Neural progenitor cell (in vitro differentiated cells): ENCODE results near the gene ANKFY1. TPM values are rescaled to one million over a fixed set of nuclear protein-coding genes. Genes with fewer than 3 reads are reported as not detected.

Experiments
- DNase-seq: peaks from one replicate; pipeline ENCODE4 v3.0.0-alpha.2; 2016; ENCODE audit warnings: low spot score
- H2AFZ ChIP-seq: fragments of 200-600 bp; sonication (generic); replicated peaks from 2 replicates; pipeline ENCODE4 v1.6.1; 2016; ENCODE audit warnings: antibody characterized with exemption
- H3F3A ChIP-seq: fragments of 200-600 bp; sonication (generic); 2 replicates; pipeline ENCODE4 v1.6.1; 2016; ENCODE audit warnings: antibody characterized with exemption, low read depth
- H3K27ac ChIP-seq: fragments of 200-600 bp; sonication (generic); 2 replicates; pipeline ENCODE4 v1.5.1; 2016; ENCODE audit warnings: mild to moderate bottlenecking
- H3K27me3 ChIP-seq: fragments of 200-600 bp; sonication (generic); 2 replicates; pipeline ENCODE4 v1.6.1; 2016; ENCODE audit warnings: mild to moderate bottlenecking, moderate library complexity
- H3K36me3 ChIP-seq: fragments of 200-600 bp; sonication (generic); 2 replicates; pipeline ENCODE4 v1.5.1; 2016
- H3K4me1 ChIP-seq: fragments of 200-600 bp; sonication (generic); 2 replicates; pipeline ENCODE4 v1.6.1; 2016; ENCODE audit warnings: mixed run types
- H3K4me2 ChIP-seq: fragments of 200-600 bp; sonication (generic); 2 replicates; pipeline ENCODE4 v1.6.1; 2016
- H3K4me3 ChIP-seq: fragments of 200-600 bp; sonication (generic); 2 replicates; pipeline ENCODE4 v1.5.1; 2016
- H3K79me2 ChIP-seq: fragments of 200-600 bp; sonication (generic); 2 replicates; pipeline ENCODE4 v1.6.1; 2016; ENCODE audit warnings: low read depth
- H3K9ac ChIP-seq: fragments of 200-600 bp; sonication (generic); 2 replicates; pipeline ENCODE4 v1.6.1; 2016
- H3K9me3 ChIP-seq: fragments of 200-600 bp; sonication (generic); 2 replicates; pipeline ENCODE4 v1.5.1; 2016; ENCODE audit warnings: low read depth
- H4K20me1 ChIP-seq: fragments of 200-600 bp; sonication (generic); 2 replicates; pipeline ENCODE4 v1.6.1; 2016; ENCODE audit warnings: low read depth
- H3K27ac Mint-ChIP-seq: 3 replicates; pipeline ENCODE4 v1.8.0; 2021; ENCODE audit warnings: mixed read lengths
- H3K27me3 Mint-ChIP-seq: 2 replicates; pipeline ENCODE4 v1.8.0; 2022; ENCODE audit warnings: low read depth, mild to moderate bottlenecking, inconsistent platforms, moderate library complexity, mixed read lengths; ENCODE audit not compliant: insufficient read depth
- H3K36me3 Mint-ChIP-seq: 3 replicates; pipeline ENCODE4 v1.8.0; 2021; ENCODE audit warnings: mixed read lengths
- H3K4me1 Mint-ChIP-seq: 3 replicates; pipeline ENCODE4 v1.8.0; 2021; ENCODE audit warnings: mixed read lengths
- H3K4me3 Mint-ChIP-seq: 3 replicates; pipeline ENCODE4 v1.8.0; 2021; ENCODE audit warnings: mild to moderate bottlenecking, moderate library complexity, mixed read lengths
- H3K9me3 Mint-ChIP-seq: 3 replicates; pipeline ENCODE4 v1.8.0; 2020; ENCODE audit warnings: mixed read lengths
- EZH2 ChIP-seq: fragments of 200-600 bp; sonication (generic); IDR thresholded peaks from 2 replicates; pipeline ENCODE4 v1.6.1; 2017; ENCODE audit warnings: antibody characterized with exemption, mild to moderate bottlenecking, moderate library complexity
- EZH2phosphoT487 ChIP-seq: fragments of 200-600 bp; sonication (generic); IDR thresholded peaks from 2 replicates; pipeline ENCODE4 v1.6.1; 2017; ENCODE audit warnings: antibody characterized with exemption
- total RNA-seq: library from RNA; depleted of rRNA; stranded (reverse); fragments of >200 nt; gene quantifications from 2 replicates; pipeline ENCODE4 v1.2.3, GENCODE V29; 2015; ENCODE audit warnings: low replicate concordance
- TF ChIP-seq, protein P1 (sequence below): fragments of 200-600 bp; sonication (generic); IDR thresholded peaks from 2 replicates; pipeline ENCODE4 v1.5.1; 2017; ENCODE audit warnings: antibody characterized with exemption, mild to moderate bottlenecking

Gene ANKFY1
- total RNA-seq, 1 donor from 2014 or later: 39.8 TPM

DNA sequence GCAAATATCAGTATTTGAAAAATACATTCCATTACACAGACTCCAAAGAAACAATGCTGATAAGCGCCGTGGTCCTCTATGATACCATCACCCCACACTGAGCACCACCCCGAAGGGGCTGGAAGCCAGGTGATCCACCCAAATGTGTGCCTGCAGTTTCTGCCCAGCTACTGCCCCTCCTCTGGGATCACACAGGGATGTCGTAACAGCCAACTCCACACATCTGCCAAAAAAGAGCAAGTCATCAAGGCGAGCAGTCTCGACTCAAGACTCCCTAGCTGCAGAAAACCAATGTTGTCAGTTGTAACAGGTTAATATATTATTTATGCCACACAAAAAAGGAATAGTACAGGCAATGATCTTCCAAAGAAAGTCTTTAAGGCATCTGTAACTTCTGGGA lies 99.8 kb downstream of the ANKFY1 start:
- H3F3A ChIP-seq: peaks cover 6% of the 10 kb centered on the region
- Mint-ChIP-seq H3K4me3 (no peak overlapping the region), H3K27ac (peak overlapping the region; percentile 20), H3K4me1 (peaks cover 15% of the 10 kb centered on the region), H3K36me3 (peaks cover 24% of the 10 kb centered on the region), H3K9me3 (no peaks in the 10 kb centered on the region), H3K27me3 (peaks cover 2% of the 10 kb centered on the region)
- no peak overlapping the region for H3K27ac ChIP-seq
- no peak overlapping the region for H3K9ac ChIP-seq
- peaks cover 4% of the 10 kb centered on the region for H4K20me1 ChIP-seq
- H3K36me3 ChIP-seq: no peaks in the 10 kb centered on the region
- H2AFZ ChIP-seq: no peak overlapping the region
- H3K9me3 ChIP-seq: no peaks in the 10 kb centered on the region
- no peak for TF ChIP-seq EZH2phosphoT487
- no peak for TF ChIP-seq EZH2
- TF ChIP-seq, protein P1, sequence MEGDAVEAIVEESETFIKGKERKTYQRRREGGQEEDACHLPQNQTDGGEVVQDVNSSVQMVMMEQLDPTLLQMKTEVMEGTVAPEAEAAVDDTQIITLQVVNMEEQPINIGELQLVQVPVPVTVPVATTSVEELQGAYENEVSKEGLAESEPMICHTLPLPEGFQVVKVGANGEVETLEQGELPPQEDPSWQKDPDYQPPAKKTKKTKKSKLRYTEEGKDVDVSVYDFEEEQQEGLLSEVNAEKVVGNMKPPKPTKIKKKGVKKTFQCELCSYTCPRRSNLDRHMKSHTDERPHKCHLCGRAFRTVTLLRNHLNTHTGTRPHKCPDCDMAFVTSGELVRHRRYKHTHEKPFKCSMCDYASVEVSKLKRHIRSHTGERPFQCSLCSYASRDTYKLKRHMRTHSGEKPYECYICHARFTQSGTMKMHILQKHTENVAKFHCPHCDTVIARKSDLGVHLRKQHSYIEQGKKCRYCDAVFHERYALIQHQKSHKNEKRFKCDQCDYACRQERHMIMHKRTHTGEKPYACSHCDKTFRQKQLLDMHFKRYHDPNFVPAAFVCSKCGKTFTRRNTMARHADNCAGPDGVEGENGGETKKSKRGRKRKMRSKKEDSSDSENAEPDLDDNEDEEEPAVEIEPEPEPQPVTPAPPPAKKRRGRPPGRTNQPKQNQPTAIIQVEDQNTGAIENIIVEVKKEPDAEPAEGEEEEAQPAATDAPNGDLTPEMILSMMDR: no peak
- H3K4me3 ChIP-seq: no peak overlapping the region
- DNase-seq: no peak
- H3K27me3 ChIP-seq: no peaks in the 10 kb centered on the region
- no peaks in the 10 kb centered on the region for H3K79me2 ChIP-seq
- H3K4me1 ChIP-seq: peaks cover 9% of the 10 kb centered on the region
- H3K4me2 ChIP-seq: no peak overlapping the region

DNA sequence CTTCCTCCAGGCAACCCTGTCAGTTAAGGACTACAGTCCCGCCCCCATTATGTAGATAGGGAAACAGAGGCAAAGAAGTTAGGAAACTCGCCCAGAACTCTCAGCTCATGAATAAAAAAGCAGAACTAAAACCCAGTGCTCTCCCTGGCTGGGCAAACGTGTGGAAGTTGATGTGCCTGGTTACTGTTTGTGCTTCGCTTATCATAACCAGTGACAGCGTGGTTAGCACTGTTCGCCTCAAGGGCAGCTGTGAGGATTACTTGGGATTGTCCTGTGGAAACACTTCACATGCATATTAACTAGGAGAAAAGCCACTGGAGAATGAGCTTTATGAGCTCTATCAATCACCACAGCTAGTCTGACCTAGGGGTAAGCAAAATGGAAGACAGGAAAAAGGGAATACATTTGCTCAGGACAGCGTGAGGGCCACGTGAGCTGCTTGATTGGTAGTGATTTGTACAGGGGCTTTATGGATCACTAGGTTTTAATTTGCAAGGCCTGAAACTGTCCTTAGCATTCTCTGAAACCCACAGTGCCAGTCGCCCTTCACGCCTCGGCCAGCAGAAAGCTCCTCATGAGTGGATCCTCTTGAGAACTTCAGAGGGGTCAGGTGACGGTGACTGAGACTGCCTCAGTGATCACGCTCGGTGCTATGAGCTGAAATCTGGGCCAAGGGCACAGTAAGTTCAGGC lies 100.9 kb downstream of the ANKFY1 start:
- no peak overlapping the region for H3K4me3 ChIP-seq
- H3K9me3 ChIP-seq: no peaks in the 10 kb centered on the region
- H3K27ac ChIP-seq: no peak overlapping the region
- H3K27me3 ChIP-seq: no peaks in the 10 kb centered on the region
- Mint-ChIP-seq H3K27me3 (peaks cover 2% of the 10 kb centered on the region), H3K27ac (peak overlapping the region; percentile 82), H3K9me3 (no peaks in the 10 kb centered on the region), H3K4me3 (no peak overlapping the region), H3K36me3 (peaks cover 24% of the 10 kb centered on the region), H3K4me1 (peaks cover 15% of the 10 kb centered on the region)
- H3K79me2 ChIP-seq: no peaks in the 10 kb centered on the region
- no peak for DNase-seq
- H3K4me1 ChIP-seq: peaks cover 9% of the 10 kb centered on the region
- TF ChIP-seq EZH2phosphoT487 (no peak), EZH2 (no peak)
- TF ChIP-seq, protein P1: no peak
- peaks cover 4% of the 10 kb centered on the region for H4K20me1 ChIP-seq
- H3K9ac ChIP-seq: no peak overlapping the region
- no peak overlapping the region for H2AFZ ChIP-seq
- H3K4me2 ChIP-seq: no peak overlapping the region
- H3F3A ChIP-seq: peaks cover 6% of the 10 kb centered on the region
- no peaks in the 10 kb centered on the region for H3K36me3 ChIP-seq

DNA sequence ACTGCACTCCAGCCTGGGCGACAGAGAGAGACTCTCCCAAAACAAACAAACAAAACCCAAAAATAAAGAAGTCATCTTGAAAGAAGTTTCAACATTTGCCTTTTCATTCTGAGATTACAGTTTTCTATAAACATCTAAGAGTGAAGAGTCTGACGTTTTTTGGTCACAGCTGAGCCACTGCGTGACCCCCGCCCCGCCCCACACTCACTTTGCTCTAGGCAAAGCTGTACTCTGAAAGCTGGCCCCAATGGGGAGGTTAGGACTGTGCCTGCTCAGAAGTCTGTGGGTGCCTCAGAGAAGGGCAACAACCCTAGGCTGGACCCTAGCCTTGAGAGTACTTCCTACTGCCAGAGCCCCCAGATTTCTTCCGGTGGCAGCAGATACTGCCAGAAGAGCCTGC lies 101.5 kb downstream of the ANKFY1 start:
- Histone ChIP-seq H3K27ac (no peak overlapping the region), H3K4me1 (peaks cover 9% of the 10 kb centered on the region), H3K9ac (no peak overlapping the region), H3K36me3 (no peaks in the 10 kb centered on the region), H3K4me3 (no peak overlapping the region), H3K27me3 (no peaks in the 10 kb centered on the region), H3F3A (peaks cover 6% of the 10 kb centered on the region), H3K9me3 (no peaks in the 10 kb centered on the region), H3K4me2 (no peak overlapping the region), H2AFZ (no peak overlapping the region), H3K79me2 (no peaks in the 10 kb centered on the region), H4K20me1 (peaks cover 4% of the 10 kb centered on the region)
- TF ChIP-seq, protein P1: no peak
- TF ChIP-seq EZH2phosphoT487: no peak
- TF ChIP-seq EZH2: no peak
- Mint-ChIP-seq H3K9me3 (no peaks in the 10 kb centered on the region), H3K27me3 (no peaks in the 10 kb centered on the region), H3K4me1 (peaks cover 15% of the 10 kb centered on the region), H3K27ac (peak overlapping the region; percentile 82), H3K36me3 (peaks cover 18% of the 10 kb centered on the region), H3K4me3 (no peak overlapping the region)
- DNase-seq: no peak
